NCI-H69 (cell line): ENCODE measurements around the gene BCAS3.

ENCODE experiments used
- DNase-seq: peaks from one replicate; lab custom pipeline; 2025; lab: John Stamatoyannopoulos, UW

The BCAS3 gene

DNA sequence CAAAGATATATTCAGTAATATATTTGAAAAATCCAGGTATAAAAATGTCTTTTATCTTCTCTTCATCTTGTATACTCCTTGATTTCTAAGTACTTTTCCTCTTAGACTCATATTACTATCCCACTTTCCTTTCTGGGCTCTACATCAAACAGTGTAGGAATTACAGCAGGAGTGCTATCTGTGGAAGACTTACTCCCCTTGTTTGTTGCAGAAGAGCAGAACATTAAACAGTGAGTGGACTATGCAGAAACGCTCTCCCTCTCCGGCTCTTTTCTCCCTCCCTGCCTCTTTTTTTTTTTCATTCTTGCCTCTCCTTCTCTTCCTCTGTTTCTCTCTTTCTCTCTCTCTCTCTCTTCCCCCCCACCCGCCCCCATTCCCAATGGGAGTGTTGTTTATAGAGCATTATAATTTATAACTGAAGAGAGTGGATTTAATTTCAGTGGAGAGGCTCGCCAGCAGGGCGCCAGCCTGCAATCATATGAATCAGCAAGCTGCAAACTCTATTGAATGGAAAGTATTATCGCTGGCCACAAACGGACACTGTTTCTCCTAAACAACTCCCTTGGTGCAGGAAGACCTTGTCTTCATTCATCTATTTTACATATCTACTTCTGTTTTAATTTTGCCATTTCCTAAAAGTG, 479.7 kb downstream of the BCAS3 start:
- peak; percentile 94 for DNase-seq

GRCh38 chr17:61158376-61158775, 480.7 kb downstream of the BCAS3 start:
- peak; percentile 53 for DNase-seq

GRCh38 chr17:61159221-61159814, 481.7 kb downstream of the BCAS3 start:
- peak; percentile 60 for DNase-seq

DNA sequence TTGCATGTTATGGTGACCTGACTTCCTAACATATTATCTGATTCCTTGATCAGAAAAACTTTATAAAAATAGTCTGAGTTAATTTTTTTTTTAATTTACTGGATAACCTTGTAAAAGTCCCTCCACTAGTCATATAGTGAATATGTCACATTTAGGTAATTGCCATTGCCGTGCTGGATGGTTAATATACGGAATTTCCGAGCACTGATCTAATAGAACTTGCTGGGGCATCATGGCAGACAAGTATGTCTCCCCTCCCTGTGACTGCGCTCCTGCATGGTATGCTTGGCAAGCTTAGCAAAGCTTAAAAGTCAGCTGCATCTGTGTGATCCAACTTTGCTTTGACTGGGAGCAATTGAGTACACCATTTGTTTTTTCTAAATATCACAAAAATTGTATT, 482.6 kb downstream of the BCAS3 start:
- DNase-seq, result peak; percentile 60

DNA sequence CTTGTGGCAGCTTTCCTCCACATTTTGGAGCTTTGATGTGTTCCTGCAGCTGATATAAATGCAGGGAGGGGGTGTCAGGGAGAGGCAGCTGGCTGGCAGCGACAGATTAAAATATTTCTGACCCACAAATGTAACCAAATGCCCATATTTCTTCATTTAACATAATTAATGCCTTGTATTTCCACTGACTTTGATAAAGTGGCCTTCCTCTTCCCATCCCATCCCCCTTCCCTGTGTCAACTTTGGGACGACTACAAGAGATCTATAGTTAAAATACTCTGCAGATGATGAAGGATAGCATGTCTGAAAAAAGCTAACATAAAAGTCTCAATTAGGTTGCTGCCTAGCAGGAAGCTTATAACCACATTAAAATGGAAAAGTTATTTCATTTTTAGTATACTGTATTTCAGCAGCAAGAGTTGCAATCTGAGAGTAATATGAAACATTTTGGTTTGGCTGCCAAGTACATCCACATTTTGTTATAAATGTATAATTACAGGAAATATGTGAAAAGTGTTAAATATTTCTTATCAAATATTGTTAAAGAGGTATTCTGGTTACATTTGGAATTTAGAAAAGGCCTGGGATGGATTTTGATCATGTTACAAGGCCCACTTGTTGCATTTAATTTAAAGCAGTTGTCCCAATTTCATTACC, 483.3 kb downstream of the BCAS3 start:
- peak; percentile 84 for DNase-seq

- DNase-seq, result peak; percentile 78
These were observed 484.0 kb downstream of the BCAS3 start for GRCh38 chr17:61161615-61162134.

DNA sequence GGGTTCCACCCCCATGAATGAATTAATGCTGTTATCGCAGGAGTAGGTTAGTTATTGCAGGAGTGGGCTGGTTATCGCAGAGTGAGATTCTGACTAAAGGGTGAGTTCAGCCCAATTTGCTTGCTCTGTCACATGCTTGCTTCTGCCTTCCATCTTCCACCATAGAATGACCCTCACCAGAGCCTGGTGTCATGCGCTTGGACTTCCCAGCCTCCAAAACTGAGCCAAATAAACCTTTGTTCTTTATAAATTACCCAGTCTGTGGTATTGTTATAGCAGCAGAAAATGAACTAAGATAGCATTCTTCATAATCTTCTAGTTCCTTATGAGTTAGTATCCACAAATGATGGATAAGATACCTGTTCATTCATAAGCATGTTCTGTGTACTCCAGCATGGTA, 486.9 kb downstream of the BCAS3 start:
- DNase-seq, result no peak

- no peak for DNase-seq
These were observed 489.4 kb downstream of the BCAS3 start for GRCh38 chr17:61167075-61167474.

GRCh38 chr17:61168506-61168905, 490.9 kb downstream of the BCAS3 start:
- peak; percentile 54 for DNase-seq

DNA sequence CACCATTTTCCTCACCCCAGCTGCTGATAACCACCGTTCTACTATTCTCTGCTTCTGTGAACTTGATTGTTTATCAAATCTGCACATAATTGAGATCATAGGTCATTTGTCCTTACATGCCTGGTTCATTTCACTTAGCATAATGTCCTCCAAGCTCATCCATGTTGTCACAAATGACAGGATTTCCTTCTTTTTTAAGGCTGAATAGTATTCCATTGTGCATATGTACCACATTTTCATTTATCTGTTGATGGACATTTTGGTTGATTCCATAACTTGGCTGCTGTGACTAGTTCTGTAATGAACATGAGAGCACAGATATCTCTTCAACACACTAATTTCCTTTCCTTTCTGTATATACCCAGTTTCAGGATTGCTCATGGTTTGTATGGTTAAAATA, 496.7 kb downstream of the BCAS3 start:
- DNase-seq, result no peak

GRCh38 chr17:61175298-61176142, 497.9 kb downstream of the BCAS3 start:
- no peak for DNase-seq

GRCh38 chr17:61177351-61177750, 499.7 kb downstream of the BCAS3 start:
- DNase-seq, result no peak

DNA sequence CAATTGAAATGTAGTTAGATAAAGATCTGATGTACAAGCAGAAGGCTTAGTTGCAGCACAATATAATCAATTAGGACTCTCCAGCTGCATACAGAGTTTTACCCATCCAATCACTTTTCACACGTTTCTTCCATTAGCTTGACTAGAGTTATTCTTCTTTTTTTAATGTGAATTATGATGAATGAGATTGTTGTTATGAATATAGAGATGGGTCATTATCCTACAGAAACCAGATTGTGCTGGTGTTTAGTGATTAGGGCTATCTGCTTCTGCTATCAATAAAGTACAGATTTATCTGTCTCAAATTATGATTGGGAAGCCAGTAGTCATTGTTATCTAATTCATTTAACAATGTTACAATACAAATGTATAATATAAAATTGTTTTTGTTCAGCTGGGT, 500.6 kb downstream of the BCAS3 start:
- no peak for DNase-seq

DNA sequence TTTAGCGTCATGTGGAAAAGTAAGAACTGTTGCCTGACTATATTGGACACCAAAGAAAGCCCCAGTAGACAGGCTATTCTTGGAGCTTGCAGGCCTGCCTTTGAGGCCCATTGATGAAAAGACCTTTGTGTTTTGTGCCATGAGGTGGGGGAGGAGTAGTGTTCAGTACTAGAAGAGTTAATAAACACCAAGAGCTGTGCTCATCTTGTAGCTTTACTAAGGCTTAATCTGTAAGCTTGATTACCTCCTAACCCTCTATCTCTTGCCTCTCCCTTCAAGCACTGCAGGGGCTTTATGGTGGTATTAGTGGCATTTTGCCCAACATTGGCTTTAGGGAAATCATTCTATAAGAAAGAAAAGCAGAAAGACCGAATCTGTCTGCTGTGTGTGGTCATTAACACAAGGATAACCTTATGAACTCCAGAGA, 501.7 kb downstream of the BCAS3 start:
- DNase-seq, result no peak

DNA sequence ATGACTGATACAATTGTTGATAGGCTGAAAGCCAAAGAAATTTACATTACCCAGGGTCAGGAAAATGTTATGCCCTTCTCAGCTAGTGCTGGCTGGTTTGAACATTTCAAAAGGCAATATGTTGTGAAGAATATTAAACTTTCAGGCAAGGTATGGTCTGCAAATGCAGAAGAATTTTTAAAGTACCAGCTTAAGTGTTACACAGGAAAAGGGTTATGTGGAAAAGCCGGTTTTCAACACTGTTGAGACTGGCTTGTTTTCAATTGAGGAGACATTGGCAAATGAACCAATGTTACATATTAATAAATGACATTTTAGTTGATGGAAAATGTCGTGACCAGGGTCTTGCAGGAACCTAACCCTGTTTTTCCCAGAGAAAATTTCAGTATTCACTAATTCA, 506.1 kb downstream of the BCAS3 start:
- no peak for DNase-seq

GRCh38 chr17:61185385-61185784, 507.7 kb downstream of the BCAS3 start:
- no peak for DNase-seq

GRCh38 chr17:61187038-61187437, 509.4 kb downstream of the BCAS3 start:
- no peak for DNase-seq

DNA sequence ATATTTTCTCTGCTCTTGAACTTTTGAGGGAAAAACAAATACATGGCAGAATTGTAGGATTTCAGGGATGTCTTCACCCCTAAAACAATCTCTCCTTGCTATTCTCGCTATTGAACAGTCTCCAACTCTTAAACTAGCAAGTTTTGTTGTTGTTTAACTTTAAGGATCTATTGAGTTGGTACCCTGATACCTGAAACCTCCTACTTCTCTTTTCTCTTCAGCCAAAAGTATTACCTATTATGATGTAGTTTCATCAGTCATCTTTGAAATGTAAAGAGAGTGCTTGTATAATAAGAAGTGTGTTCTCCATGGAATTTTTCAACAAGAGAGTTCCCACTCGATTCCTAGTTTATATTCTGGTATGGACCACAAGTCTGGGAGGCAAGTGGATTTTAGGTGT, 510.4 kb downstream of the BCAS3 start:
- DNase-seq, result no peak

- no peak for DNase-seq
These were observed 512.3 kb downstream of the BCAS3 start for GRCh38 chr17:61189968-61190367.

DNA sequence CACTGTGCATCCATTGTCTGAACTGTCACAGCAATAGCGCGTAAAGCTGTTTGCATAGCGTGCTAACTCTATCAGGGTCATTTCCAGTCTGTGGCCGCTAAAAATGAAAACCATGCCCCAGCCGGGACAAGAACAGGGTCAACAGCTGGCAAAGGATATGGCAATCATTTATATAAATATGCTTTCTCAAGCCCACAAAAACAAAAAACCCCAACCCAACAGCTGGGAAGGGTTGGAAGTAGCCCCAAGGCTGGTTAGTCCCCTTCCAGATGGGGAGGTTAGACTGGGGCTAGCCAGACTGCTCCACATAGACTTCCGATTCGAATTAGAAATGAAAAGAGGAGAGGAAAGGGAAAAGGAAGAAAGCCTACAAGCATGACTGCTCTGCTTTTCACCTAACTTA, 518.7 kb downstream of the BCAS3 start:
- DNase-seq, result peak; percentile 95

DNA sequence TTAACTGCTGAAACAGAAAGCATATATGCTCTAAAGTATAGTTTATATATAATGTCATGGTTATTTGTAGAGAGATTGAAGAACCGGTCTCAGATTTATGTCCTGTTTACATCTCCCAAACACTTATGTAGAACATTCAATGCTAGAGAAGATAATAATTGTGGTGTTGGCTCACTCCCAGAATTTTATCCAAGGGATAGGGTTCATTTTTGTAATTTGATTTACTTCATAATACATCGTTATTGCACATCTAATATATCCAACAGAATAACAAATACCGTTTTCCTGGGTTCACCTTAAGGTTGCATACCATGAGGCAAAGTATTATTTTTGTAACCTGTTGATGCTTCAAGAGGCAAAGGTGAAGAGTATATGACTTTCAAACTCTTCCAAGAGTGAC, 519.1 kb downstream of the BCAS3 start:
- DNase-seq, result no peak
